Transverse colon (tissue), 4 donors: ENCODE results near the gene NT5DC2. TPM values are rescaled to one million over a fixed set of nuclear protein-coding genes. Genes with fewer than 3 reads are reported as not detected.

Source experiments
- DNase-seq: peaks from one replicate; pipeline ENCODE4 v3.0.0-alpha.2; 2019
- H3K27ac ChIP-seq, 4 donors: fragments of 200-600 bp; sonication (generic); 2 replicates each; pipeline ENCODE4 v1.5.1; 2016 to 2018; ENCODE audit warnings: inconsistent platforms in 4 of 4
- H3K27me3 ChIP-seq: fragments of 200-600 bp; sonication (generic); 2 replicates; pipeline ENCODE4 v1.5.1; 2017; ENCODE audit warnings: inconsistent platforms
- H3K36me3 ChIP-seq, 4 donors: fragments of 200-600 bp; sonication (generic); 2 replicates each; pipeline ENCODE4 v1.5.1; 2017 to 2019; ENCODE audit warnings: inconsistent platforms in 4 of 4
- H3K4me1 ChIP-seq, 4 donors: fragments of 200-600 bp; sonication (generic); 2 replicates each; pipeline ENCODE4 v1.5.1; 2017 to 2020; ENCODE audit warnings: inconsistent platforms in 4 of 4
- H3K4me3 ChIP-seq, 4 donors: fragments of 200-600 bp; sonication (generic); 1 replicate in 1 of 4; 2 replicates in 3 of 4; pipeline versions ENCODE4 v1.5.1 to v1.6.1; 2017 to 2019; ENCODE audit warnings: inconsistent platforms in 4 of 4
- H3K9me3 ChIP-seq, 2 donors: fragments of 200-600 bp; sonication (generic); 2 replicates each; pipeline ENCODE4 v1.5.1; 2017 to 2019; ENCODE audit warnings: inconsistent platforms in 2 of 2
- CTCF ChIP-seq, 5 experiments: fragments of 200-600 bp in 3 of 5; fragments of 450-650 bp in 2 of 5; sonication (generic) in 3 of 5; IDR thresholded peaks; 1 replicate in 2 of 5; 2 replicates in 3 of 5; pipeline ENCODE4 v1.5.1; 2016 to 2017; ENCODE audit warnings: antibody characterized with exemption in 5 of 5, inconsistent platforms in 3 of 5, mild to moderate bottlenecking in 2 of 5, moderate library complexity in 1 of 5
- EP300 ChIP-seq: sonication (generic); formaldehyde crosslinking; IDR thresholded peaks from one replicate; pipeline ENCODE4 v1.6.1; 2017; ENCODE audit warnings: antibody characterized with exemption, low read depth
- POLR2A ChIP-seq: fragments of 450-650 bp; IDR thresholded peaks from one replicate; pipeline ENCODE4 v1.6.1; 2016; ENCODE audit warnings: antibody characterized with exemption, mild to moderate bottlenecking, moderate library complexity
- POLR2AphosphoS5 ChIP-seq, 3 donors: sonication (generic); formaldehyde crosslinking; IDR thresholded peaks; one replicate each; pipeline ENCODE4 v1.6.1; 2016; ENCODE audit warnings: antibody characterized with exemption in 3 of 3
- WGBS, 2 donors: methylation state at CpG; one replicate each; pipeline ENCODE4 v1.1.5; 2018; ENCODE audit warnings: low coverage in 1 of 2; 5-methylcytosine and 5-hydroxymethylcytosine counted together
- in situ Hi-C, 4 donors: fragments of 200-750 bp; cut with MboI; loops; one replicate each; pipeline versions ENCODE4 v1.15.0 to v1.15.1; 2017; ENCODE audit warnings: low sequenced_read_pairs in 3 of 4, low pct_ligation_motif_present in 1 of 4, low pct_unique_long_range_greater_than_20kb in 1 of 4
- intact Hi-C: fragments of 100-400 bp; cut with DNase I; formaldehyde crosslinking; loops from one replicate; pipeline ENCODE4 v1.15.1; 2023; ENCODE audit warnings: low total_unique reads
- total RNA-seq, 4 donors: library from RNA; depleted of rRNA; stranded (reverse); fragments of >200 nt; gene quantifications; one replicate each; pipeline ENCODE4 v1.1.0, GENCODE V29; 2016

NT5DC2 gene
- total RNA-seq, 4 donors from 2014 or later = 5.5 to 16.7 (median 14.9) TPM; not detected in 1

- peak overlapping the region; percentile 70 to 92 (median 74) for H3K27ac ChIP-seq
- H3K4me3 ChIP-seq = peak overlapping the region; percentile 43 to 81 (median 53)
- H3K36me3 ChIP-seq = no peaks in the 10 kb centered on the region
- DNase-seq = no peak
- H3K9me3 ChIP-seq = no peaks in the 10 kb centered on the region
- intact Hi-C loops (no loop called here), in situ Hi-C loops (no loop called here)
- no peaks in the 10 kb centered on the region for H3K27me3 ChIP-seq
- 66 to 70% methylated on average over 4 to 55 of the region's 57 CpGs for WGBS, 2 donors
- peaks cover 19 to 52% (median 41%) of the 10 kb centered on the region in 4 donors for H3K4me1 ChIP-seq
- no peak for TF ChIP-seq POLR2A
These were observed 875 bp upstream of the NT5DC2 start for GRCh38 chr3:52534281-52535183.

GRCh38 chr3:52532838-52533622 is 627 bp downstream of the NT5DC2 start:
- WGBS, 2 donors = 3% methylated on average over 37 of the region's 78 CpGs; no CpG with 5 or more reads in 1 of the 2 donors
- Histone ChIP-seq H3K27me3 (no peaks in the 10 kb centered on the region), H3K4me1 (peaks cover 16 to 41% (median 26%) of the 10 kb centered on the region in 4 donors), H3K27ac (peak overlapping the region; percentile 11 to 58 (median 46)), H3K4me3 (peak overlapping the region; percentile 49 to 69 (median 54)), H3K36me3 (no peaks in the 10 kb centered on the region), H3K9me3 (no peaks in the 10 kb centered on the region)
- intact Hi-C loops = no loop called here
- no peak for TF ChIP-seq CTCF (IDR thresholded peaks at IDR 0.05)
- TF ChIP-seq EP300 = no peak
- TF ChIP-seq POLR2A = no peak
- no peak for TF ChIP-seq POLR2AphosphoS5 (IDR thresholded peaks at IDR 0.05)
- in situ Hi-C loops = no loop called here
- DNase-seq = peak; percentile 40

- Histone ChIP-seq H3K9me3 (no peaks in the 10 kb centered on the region), H3K27ac (peak overlapping the region in 3 of 4 donors; percentile 43 to 58 (median 48)), H3K4me3 (peak overlapping the region; percentile 49 to 69 (median 54)), H3K4me1 (peaks cover 11 to 35% (median 21%) of the 10 kb centered on the region in 4 donors), H3K27me3 (no peaks in the 10 kb centered on the region), H3K36me3 (no peaks in the 10 kb centered on the region)
- in situ Hi-C loops (no loop called here), intact Hi-C loops (no loop called here)
- TF ChIP-seq EP300 (no peak), POLR2AphosphoS5 (IDR thresholded peaks at IDR 0.05) (no peak), POLR2A (no peak), CTCF (IDR thresholded peaks at IDR 0.05) (no peak)
- 38 to 44% methylated on average over 2 to 5 of the region's 5 CpGs for WGBS, 2 donors
- peak; percentile 62 for DNase-seq
These were observed 1.2 kb downstream of the NT5DC2 start for GRCh38 chr3:52532517-52532837.

- H3K4me1 ChIP-seq = peaks cover 8 to 30% (median 19%) of the 10 kb centered on the region in 4 donors
- in situ Hi-C loops = no loop called here
- no peaks in the 10 kb centered on the region for H3K27me3 ChIP-seq
- H3K36me3 ChIP-seq = no peaks in the 10 kb centered on the region
- H3K27ac ChIP-seq = no peak overlapping the region
- intact Hi-C loops = no loop called here
- DNase-seq = no peak
- no peak overlapping the region for H3K4me3 ChIP-seq
- WGBS, 2 donors = 91% methylated on average over 12 of the region's 14 CpGs; no CpG with 5 or more reads in 1 of the 2 donors
- H3K9me3 ChIP-seq = no peaks in the 10 kb centered on the region
- no peak for TF ChIP-seq EP300
- TF ChIP-seq POLR2AphosphoS5 (IDR thresholded peaks at IDR 0.05) = no peak
- no peak for TF ChIP-seq CTCF (IDR thresholded peaks at IDR 0.05)
- TF ChIP-seq POLR2A = no peak
These were observed 1.7 kb downstream of the NT5DC2 start for GRCh38 chr3:52531860-52532516.
